NCI-H2107 treated with DMSO at 0.1 percent for 48 hours (cell line): ENCODE measurements around the gene SNAP23.
A peak's percentile ranks its signal among the peaks of the same experiment; 100 is the strongest.

ENCODE experiments used
- DNase-seq: peaks from one replicate; lab custom pipeline; 2025; ENCODE audit not compliant: unreplicated experiment; lab: John Stamatoyannopoulos, UW

Gene SNAP23

GRCh38 chr15:42494998-42495360, 455 bp upstream of the SNAP23 start:
- DNase-seq, result no peak

- no peak for DNase-seq
These were observed 3.0 kb downstream of the SNAP23 start for GRCh38 chr15:42498212-42499068.

- DNase-seq, result no peak
These were observed 4.6 kb downstream of the SNAP23 start for GRCh38 chr15:42499858-42500609.

- no peak for DNase-seq
These were observed 7.0 kb downstream of the SNAP23 start for GRCh38 chr15:42502477-42502876.

- no peak for DNase-seq
These were observed 8.4 kb downstream of the SNAP23 start for GRCh38 chr15:42503825-42504224.

- DNase-seq, result no peak
These were observed 9.2 kb downstream of the SNAP23 start for GRCh38 chr15:42504631-42505030.

- DNase-seq, result no peak
These were observed 12.1 kb downstream of the SNAP23 start for GRCh38 chr15:42507514-42507913.

GRCh38 chr15:42508263-42508690, 12.8 kb downstream of the SNAP23 start:
- DNase-seq, result no peak

- DNase-seq, result no peak
These were observed 15.0 kb downstream of the SNAP23 start for GRCh38 chr15:42510258-42511006.

- no peak for DNase-seq
These were observed 15.6 kb downstream of the SNAP23 start for GRCh38 chr15:42511007-42511391.

- no peak for DNase-seq
These were observed 27.9 kb downstream of the SNAP23 start for GRCh38 chr15:42523331-42523730.

GRCh38 chr15:42528970-42529369, 33.5 kb downstream of the SNAP23 start:
- no peak for DNase-seq

GRCh38 chr15:42533246-42533645, 37.8 kb downstream of the SNAP23 start:
- no peak for DNase-seq

GRCh38 chr15:42544853-42545629, 49.6 kb downstream of the SNAP23 start:
- no peak for DNase-seq

GRCh38 chr15:42547918-42548248, 52.4 kb downstream of the SNAP23 start:
- DNase-seq, result no peak

- DNase-seq, result peak; percentile 35
These were observed 53.0 kb downstream of the SNAP23 start, which contains the start of the genes HAUS2 and LRRC57 for GRCh38 chr15:42548249-42549031. Gene HAUS2, plus strand, starts transcription at chr15:42548838. Its CDS starts 35 bp downstream, at chr15:42548873. Gene LRRC57, minus strand, starts transcription at chr15:42548793. Its CDS starts 359 bp downstream, at chr15:42548434.

- no peak for DNase-seq
These were observed 53.6 kb downstream of the SNAP23 start for GRCh38 chr15:42549032-42549491.

GRCh38 chr15:42549741-42550392, 54.4 kb downstream of the SNAP23 start:
- no peak for DNase-seq

- DNase-seq, result no peak
These were observed 58.1 kb downstream of the SNAP23 start for GRCh38 chr15:42553554-42553953.
